Measurements from ENCODE around the gene HPGDS. TPM values are rescaled to one million over a fixed set of nuclear protein-coding genes. Genes with fewer than 3 reads are reported as not detected.
A peak's percentile ranks its signal among the peaks of the same experiment; 100 is the strongest.
"Not testable (repeated sequence)": the region's sequence is repeated elsewhere in the genome, so short reads cannot be mapped to it uniquely, and the experiment has no call there.

The HPGDS gene
- total RNA-seq, 2 experiments from 2014 or later = 0.41 to 0.66 TPM

- no peak for ATAC-seq
- Mint-ChIP-seq H3K27me3 (peaks cover 27% of the 10 kb centered on the region), H3K4me1 (peaks cover 16% of the 10 kb centered on the region), H3K4me3 (no peak overlapping the region), H3K36me3 (no peaks in the 10 kb centered on the region), H3K27ac (no peak overlapping the region), H3K9me3 (ENCODE audit: low read depth) (no peaks in the 10 kb centered on the region)
- DNase-seq = no peak
- CTCF ChIA-PET = interaction anchor here (1.8 kb wide), 1 partner anchor 11 kb away, joined by 6 read pairs; no protein-coding TSS in a partner anchor
Measured at GRCh38 chr4:94350095-94350494, 7.5 kb upstream of the HPGDS start.

DNA sequence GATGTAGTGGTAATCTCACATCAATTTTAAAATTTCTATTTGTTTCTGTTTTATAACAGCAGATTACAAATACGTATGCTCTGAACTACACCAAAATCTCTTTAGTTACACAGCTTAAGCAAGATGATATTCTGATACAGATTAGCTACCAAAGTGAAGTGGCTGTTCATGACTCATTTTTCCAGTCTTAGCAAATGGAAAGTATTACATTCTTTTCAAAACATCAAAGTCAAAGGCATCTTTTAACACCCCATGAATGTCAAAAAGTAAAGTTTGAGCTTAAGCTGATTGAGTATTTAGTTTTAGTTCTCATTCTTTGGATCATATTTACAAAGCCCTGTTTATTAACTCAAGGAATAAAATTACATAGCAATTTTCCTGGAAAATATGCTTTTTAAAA, 6.6 kb upstream of the HPGDS start:
- no peaks in the 10 kb centered on the region for H3K36me3 Mint-ChIP-seq
- CTCF ChIA-PET = interaction anchor here (1.8 kb wide), 1 partner anchor 10 kb away, joined by 6 read pairs; no protein-coding TSS in a partner anchor
- no peaks in the 10 kb centered on the region for H3K9me3 Mint-ChIP-seq (ENCODE audit: low read depth)
- H3K4me1 Mint-ChIP-seq = peaks cover 16% of the 10 kb centered on the region
- H3K4me3 Mint-ChIP-seq = no peak overlapping the region
- no peak for ATAC-seq
- H3K27me3 Mint-ChIP-seq = peaks cover 27% of the 10 kb centered on the region
- H3K27ac Mint-ChIP-seq = no peak overlapping the region
- DNase-seq = no peak

DNA sequence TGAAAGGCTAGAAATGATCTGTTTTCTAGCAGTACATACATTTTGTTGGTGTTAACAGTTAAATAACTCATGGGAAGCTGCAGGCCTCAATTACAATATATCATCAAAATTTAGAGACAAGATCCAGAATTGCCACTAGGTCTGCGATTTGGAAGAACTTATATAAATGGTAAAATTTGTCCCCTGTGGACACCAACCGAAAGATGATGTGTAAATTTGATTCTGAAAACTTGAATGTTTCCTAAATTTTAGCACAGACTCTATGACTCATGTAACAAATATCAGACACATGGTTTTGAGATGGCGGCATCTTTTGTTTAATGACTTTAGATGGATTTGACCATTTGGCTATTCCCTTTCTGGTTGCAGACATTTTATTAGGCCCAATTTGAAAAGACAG, 6.0 kb upstream of the HPGDS start:
- peaks cover 27% of the 10 kb centered on the region for H3K27me3 Mint-ChIP-seq
- H3K36me3 Mint-ChIP-seq = no peaks in the 10 kb centered on the region
- ATAC-seq = no peak
- H3K9me3 Mint-ChIP-seq (ENCODE audit: low read depth) = no peaks in the 10 kb centered on the region
- no peak overlapping the region for H3K27ac Mint-ChIP-seq
- no peak overlapping the region for H3K4me3 Mint-ChIP-seq
- CTCF ChIA-PET = interaction anchor here (1.8 kb wide), 1 partner anchor 9 kb away, joined by 6 read pairs; no protein-coding TSS in a partner anchor
- DNase-seq = no peak
- H3K4me1 Mint-ChIP-seq = peaks cover 16% of the 10 kb centered on the region

DNA sequence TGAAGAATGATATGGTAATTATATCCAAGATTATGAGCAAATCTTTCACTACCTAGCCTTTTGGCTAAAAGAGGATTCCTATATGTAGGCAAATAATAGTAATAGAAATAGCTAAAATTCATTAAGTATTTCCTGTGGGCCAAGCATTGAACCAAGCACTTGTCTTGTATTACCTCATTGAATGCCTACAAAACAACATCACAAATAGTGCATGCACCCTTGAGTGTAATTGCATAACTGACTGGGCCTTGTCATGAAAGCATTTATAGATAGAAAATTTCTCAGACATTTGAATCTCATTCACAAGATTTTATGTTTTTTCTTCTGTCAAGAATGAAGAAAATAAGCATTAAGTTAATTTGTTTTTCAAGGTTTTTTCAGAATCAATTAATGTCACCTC, 3.9 kb upstream of the HPGDS start:
- Mint-ChIP-seq H3K9me3 (ENCODE audit: low read depth) (no peaks in the 10 kb centered on the region), H3K4me1 (peaks cover 19% of the 10 kb centered on the region), H3K27me3 (peaks cover 13% of the 10 kb centered on the region), H3K27ac (no peak overlapping the region), H3K36me3 (no peaks in the 10 kb centered on the region), H3K4me3 (no peak overlapping the region)
- CTCF ChIA-PET = no interaction called here
- ATAC-seq = no peak
- DNase-seq = no peak

GRCh38 chr4:94345969-94346368, 3.3 kb upstream of the HPGDS start:
- CTCF ChIA-PET = no interaction called here
- Mint-ChIP-seq H3K4me1 (peaks cover 19% of the 10 kb centered on the region), H3K36me3 (no peaks in the 10 kb centered on the region), H3K27me3 (peaks cover 8% of the 10 kb centered on the region), H3K27ac (no peak overlapping the region), H3K9me3 (ENCODE audit: low read depth) (no peaks in the 10 kb centered on the region), H3K4me3 (no peak overlapping the region)
- ATAC-seq = no peak
- no peak for DNase-seq

DNA sequence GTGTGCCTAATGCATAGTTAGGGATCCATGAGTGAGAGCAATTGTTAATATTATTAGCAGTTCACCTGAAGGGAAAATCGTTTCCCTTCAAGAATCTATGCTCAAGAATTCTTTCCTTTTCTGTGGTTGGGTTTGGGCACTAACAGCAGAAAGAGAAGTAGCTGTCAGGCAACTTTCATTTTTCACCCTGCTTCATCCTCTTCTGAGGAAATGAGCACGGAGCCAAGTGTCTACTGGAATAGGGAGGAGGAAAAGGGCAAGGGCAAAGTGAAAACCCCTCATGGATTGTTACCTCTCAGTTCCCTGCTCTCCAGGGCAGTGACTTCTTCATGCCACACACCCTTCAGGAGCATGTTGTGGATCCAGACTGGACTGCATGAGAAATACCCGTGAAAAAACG, 2.6 kb upstream of the HPGDS start:
- Mint-ChIP-seq H3K4me1 (peaks cover 19% of the 10 kb centered on the region), H3K4me3 (no peak overlapping the region), H3K9me3 (ENCODE audit: low read depth) (no peaks in the 10 kb centered on the region), H3K27ac (no peak overlapping the region), H3K27me3 (peaks cover under 1% of the 10 kb centered on the region), H3K36me3 (no peaks in the 10 kb centered on the region)
- ATAC-seq = no peak
- CTCF ChIA-PET = no interaction called here
- no peak for DNase-seq

GRCh38 chr4:94344457-94344856, 1.8 kb upstream of the HPGDS start:
- Mint-ChIP-seq H3K27ac (no peak overlapping the region), H3K9me3 (ENCODE audit: low read depth) (no peaks in the 10 kb centered on the region), H3K4me3 (no peak overlapping the region), H3K4me1 (peaks cover 24% of the 10 kb centered on the region), H3K36me3 (peaks cover 2% of the 10 kb centered on the region), H3K27me3 (no peaks in the 10 kb centered on the region)
- ATAC-seq (no peak), DNase-seq (no peak)
- CTCF ChIA-PET = no interaction called here

- CTCF ChIA-PET = no interaction called here
- no peak for ATAC-seq
- Mint-ChIP-seq H3K27ac (no peak overlapping the region), H3K4me3 (no peak overlapping the region), H3K4me1 (peaks cover 21% of the 10 kb centered on the region), H3K27me3 (no peaks in the 10 kb centered on the region), H3K9me3 (ENCODE audit: low read depth) (no peaks in the 10 kb centered on the region), H3K36me3 (peaks cover 2% of the 10 kb centered on the region)
- no peak for DNase-seq
Measured at GRCh38 chr4:94341481-94342370, 910 bp downstream of the HPGDS start.

DNA sequence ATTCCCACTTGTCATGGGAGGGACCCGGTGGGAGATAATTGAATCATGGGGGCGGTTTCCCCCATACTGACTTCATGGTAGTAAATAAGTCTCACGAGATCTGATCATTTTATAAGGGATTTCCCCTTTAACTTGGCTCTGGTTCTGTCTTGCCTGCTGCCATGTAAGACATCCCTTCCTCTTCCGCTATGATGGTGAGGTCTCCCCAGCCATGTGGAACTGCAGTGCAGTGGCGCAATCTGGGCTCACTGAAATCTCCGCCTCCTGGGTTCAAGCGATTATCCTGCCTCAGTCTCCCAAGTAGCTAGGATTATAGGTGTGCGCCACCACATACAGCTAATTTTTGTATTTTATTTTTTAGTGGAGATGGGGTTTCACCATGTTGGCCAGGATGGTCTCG, 2.9 kb downstream of the HPGDS start:
- H3K4me3 Mint-ChIP-seq = peak overlapping the region; percentile 42
- no peaks in the 10 kb centered on the region for H3K9me3 Mint-ChIP-seq (ENCODE audit: low read depth)
- no peak for ATAC-seq
- peaks cover 18% of the 10 kb centered on the region for H3K4me1 Mint-ChIP-seq
- DNase-seq = peak; percentile 41
- H3K36me3 Mint-ChIP-seq = peaks cover 2% of the 10 kb centered on the region
- peak overlapping the region; percentile 82 for H3K27ac Mint-ChIP-seq
- CTCF ChIA-PET = interaction anchor here (1.1 to 1.7 kb wide), 2 partner anchors 9 to 67 kb away, joined by 4 to 6 read pairs; no protein-coding TSS in a partner anchor
- H3K27me3 Mint-ChIP-seq = no peaks in the 10 kb centered on the region

- DNase-seq (no peak), ATAC-seq (peak; percentile 87)
- CTCF ChIA-PET = interaction anchor here (1.1 to 1.7 kb wide), 2 partner anchors 10 to 68 kb away, joined by 4 to 6 read pairs; no protein-coding TSS in a partner anchor
- peak overlapping the region; percentile 83 for H3K27ac Mint-ChIP-seq
- H3K27me3 Mint-ChIP-seq = no peaks in the 10 kb centered on the region
- peaks cover 2% of the 10 kb centered on the region for H3K36me3 Mint-ChIP-seq
- peaks cover 18% of the 10 kb centered on the region for H3K4me1 Mint-ChIP-seq
- H3K4me3 Mint-ChIP-seq = peak overlapping the region; percentile 48
- no peaks in the 10 kb centered on the region for H3K9me3 Mint-ChIP-seq (ENCODE audit: low read depth)
Measured at GRCh38 chr4:94338681-94339351, 3.8 kb downstream of the HPGDS start.

- not testable (repeated sequence) for H3K27ac Mint-ChIP-seq; DNase-seq; H3K9me3 Mint-ChIP-seq (ENCODE audit: low read depth); H3K4me3 Mint-ChIP-seq; H3K27me3 Mint-ChIP-seq; ATAC-seq; H3K36me3 Mint-ChIP-seq
- peaks cover 13% of the 10 kb centered on the region for H3K4me1 Mint-ChIP-seq
- CTCF ChIA-PET = interaction anchor here (0.5 kb wide), 1 partner anchor 70 kb away, joined by 3 read pairs; no protein-coding TSS in a partner anchor
Measured at GRCh38 chr4:94336791-94337190, 5.8 kb downstream of the HPGDS start.

DNA sequence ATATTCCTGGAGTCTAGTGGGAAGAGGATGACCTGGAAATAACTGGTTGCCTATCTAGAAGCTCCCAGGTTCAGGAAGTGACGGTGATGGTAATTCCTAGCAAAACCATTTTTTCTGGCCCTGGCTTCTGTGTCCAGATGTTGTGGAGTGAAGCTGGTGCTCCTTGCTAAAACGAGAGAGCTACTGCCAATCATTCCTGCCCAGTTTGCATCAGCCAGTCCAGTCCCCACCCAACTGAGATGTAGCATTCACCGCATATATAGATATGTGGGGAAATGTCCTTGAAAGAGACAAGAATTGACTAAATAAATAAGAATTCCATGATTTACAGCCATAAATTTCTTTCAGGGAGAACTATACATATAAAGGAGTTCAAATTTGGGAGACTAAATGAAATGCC, 6.3 kb downstream of the HPGDS start:
- CTCF ChIA-PET = no interaction called here
- DNase-seq (no peak), ATAC-seq (no peak)
- Mint-ChIP-seq H3K27ac (no peak overlapping the region), H3K36me3 (peaks cover 2% of the 10 kb centered on the region), H3K4me3 (no peak overlapping the region), H3K9me3 (ENCODE audit: low read depth) (no peaks in the 10 kb centered on the region), H3K27me3 (no peaks in the 10 kb centered on the region), H3K4me1 (peaks cover 13% of the 10 kb centered on the region)

- Mint-ChIP-seq H3K4me1 (peaks cover 13% of the 10 kb centered on the region), H3K27ac (no peak overlapping the region), H3K36me3 (peaks cover 2% of the 10 kb centered on the region), H3K27me3 (peaks cover 2% of the 10 kb centered on the region), H3K9me3 (ENCODE audit: low read depth) (no peaks in the 10 kb centered on the region), H3K4me3 (no peak overlapping the region)
- ATAC-seq (no peak), DNase-seq (no peak)
- CTCF ChIA-PET = no interaction called here
Measured at GRCh38 chr4:94334962-94335361, 7.7 kb downstream of the HPGDS start.
